Right lobe of liver (tissue), 4 donors: ENCODE measurements around the gene SBK2.

ENCODE experiments used
- CTCF ChIP-seq, 4 donors: fragments of 200-600 bp in 3 of 4; fragments of 450-650 bp in 1 of 4; IDR thresholded peaks; one replicate each; pipeline versions ENCODE4 v1.5.1 to v1.8.0; 2016 to 2022; ENCODE audit warnings: antibody characterized with exemption in 4 of 4, mild to moderate bottlenecking in 2 of 4
- POLR2A ChIP-seq: fragments of 450-650 bp; IDR thresholded peaks from one replicate; pipeline ENCODE4 v1.6.1; 2017; ENCODE audit warnings: antibody characterized with exemption, mild to moderate bottlenecking
- donor health status: DM: no; HTN: no; CAD: no.
- donor health status: DM: no; HTN: no; CAD: no.
- donor health status: DM: no; HTN: yes; CAD: no.

GRCh38 chr19:55549500-55550320 is 12.8 kb upstream of the SBK2 start:
- no peak for TF ChIP-seq POLR2A
- no peak for TF ChIP-seq CTCF (IDR thresholded peaks at IDR 0.05)
